Cerebellar cortex (tissue), 1 donor: ENCODE data around the gene ADARB1.
A peak's percentile ranks its signal among the peaks of the same experiment; 100 is the strongest.

ENCODE experiments used
- DNase-seq: peaks from one replicate; pipeline ENCODE4 v3.0.0-alpha.2; 2015; ENCODE audit warnings: low spot score

Gene ADARB1

GRCh38 chr21:45225741-45226327, 151.5 kb downstream of the ADARB1 start:
- DNase-seq = peak; percentile 17

GRCh38 chr21:45226540-45227326, 152.4 kb downstream of the ADARB1 start:
- peak; percentile 23 for DNase-seq

GRCh38 chr21:45227735-45228134, 153.4 kb downstream of the ADARB1 start:
- DNase-seq = peak; percentile 83

- DNase-seq = peak; percentile 48
Measured at GRCh38 chr21:45228171-45228641, 153.8 kb downstream of the ADARB1 start.

- no peak for DNase-seq
Measured at GRCh38 chr21:45228656-45229240, 154.4 kb downstream of the ADARB1 start.

- no peak for DNase-seq
Measured at GRCh38 chr21:45231705-45232104, 157.3 kb downstream of the ADARB1 start.

GRCh38 chr21:45234127-45234526, 159.7 kb downstream of the ADARB1 start:
- no peak for DNase-seq

GRCh38 chr21:45234965-45235364, 160.6 kb downstream of the ADARB1 start:
- no peak for DNase-seq

GRCh38 chr21:45235488-45235887, 161.1 kb downstream of the ADARB1 start:
- no peak for DNase-seq

GRCh38 chr21:45236481-45236880, 162.1 kb downstream of the ADARB1 start:
- no peak for DNase-seq

GRCh38 chr21:45237401-45237800, 163.0 kb downstream of the ADARB1 start:
- DNase-seq = no peak

- no peak for DNase-seq
Measured at GRCh38 chr21:45241357-45241756, 167.0 kb downstream of the ADARB1 start.

GRCh38 chr21:45243603-45244002, 169.2 kb downstream of the ADARB1 start:
- DNase-seq = no peak

GRCh38 chr21:45244799-45245340, 170.5 kb downstream of the ADARB1 start:
- no peak for DNase-seq

GRCh38 chr21:45246386-45247320, 172.3 kb downstream of the ADARB1 start:
- DNase-seq = no peak

- DNase-seq = no peak
Measured at GRCh38 chr21:45248301-45248892, 174.0 kb downstream of the ADARB1 start.

GRCh38 chr21:45248893-45249381, 174.6 kb downstream of the ADARB1 start:
- DNase-seq = peak; percentile 30

GRCh38 chr21:45249626-45250025, 175.2 kb downstream of the ADARB1 start:
- DNase-seq = no peak

- no peak for DNase-seq
Measured at GRCh38 chr21:45250272-45250671, 175.9 kb downstream of the ADARB1 start.

GRCh38 chr21:45250914-45251634, 176.7 kb downstream of the ADARB1 start:
- no peak for DNase-seq
